Measurements from ENCODE around the gene ABLIM1.

The ABLIM1 gene

DNA sequence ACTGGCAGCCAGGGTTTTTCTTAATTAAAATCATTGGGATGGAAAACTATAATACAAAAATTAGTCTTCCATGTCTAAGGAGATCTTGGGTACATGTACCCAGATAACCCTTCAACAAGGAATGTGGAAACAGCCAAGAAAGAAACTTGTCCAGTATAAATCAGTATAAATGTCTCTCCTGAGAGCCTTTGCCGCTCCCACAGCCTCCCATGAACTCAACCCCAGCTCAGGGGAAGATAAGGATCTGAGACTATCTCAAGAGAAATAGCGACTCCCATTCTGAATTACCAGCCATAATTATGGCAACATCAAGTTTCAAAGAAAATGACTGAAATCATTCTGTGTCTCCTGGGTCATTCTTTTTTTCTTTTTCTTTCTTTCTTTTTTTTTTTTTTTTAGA lies 221.1 kb downstream of the ABLIM1 start:
- no peak for DNase-seq

DNA sequence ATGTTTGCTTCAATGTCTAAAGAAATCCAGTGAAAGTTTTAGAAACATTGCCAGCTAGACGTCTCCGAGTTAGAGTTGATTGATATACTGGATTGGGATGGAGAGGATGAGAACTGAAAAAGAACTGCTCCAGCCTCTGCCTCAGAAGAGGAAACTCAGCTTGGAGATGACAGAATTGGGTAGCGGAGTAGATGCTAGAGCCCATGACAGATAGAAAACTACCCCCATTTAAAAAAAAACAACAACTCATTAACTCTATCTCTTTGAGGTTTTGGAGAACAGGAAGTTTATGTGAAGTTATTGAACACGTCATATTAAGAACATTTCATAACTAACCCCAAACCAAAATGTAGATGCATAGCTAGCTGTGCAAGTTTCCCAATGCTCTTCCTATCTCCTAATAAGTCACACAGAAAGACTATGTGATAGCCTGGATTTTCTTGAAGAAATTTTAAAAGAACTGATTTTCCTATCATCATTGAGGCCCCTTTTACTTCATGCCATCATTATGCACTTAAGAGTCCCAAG lies 225.4 kb downstream of the ABLIM1 start:
- DNase-seq: no peak

DNA sequence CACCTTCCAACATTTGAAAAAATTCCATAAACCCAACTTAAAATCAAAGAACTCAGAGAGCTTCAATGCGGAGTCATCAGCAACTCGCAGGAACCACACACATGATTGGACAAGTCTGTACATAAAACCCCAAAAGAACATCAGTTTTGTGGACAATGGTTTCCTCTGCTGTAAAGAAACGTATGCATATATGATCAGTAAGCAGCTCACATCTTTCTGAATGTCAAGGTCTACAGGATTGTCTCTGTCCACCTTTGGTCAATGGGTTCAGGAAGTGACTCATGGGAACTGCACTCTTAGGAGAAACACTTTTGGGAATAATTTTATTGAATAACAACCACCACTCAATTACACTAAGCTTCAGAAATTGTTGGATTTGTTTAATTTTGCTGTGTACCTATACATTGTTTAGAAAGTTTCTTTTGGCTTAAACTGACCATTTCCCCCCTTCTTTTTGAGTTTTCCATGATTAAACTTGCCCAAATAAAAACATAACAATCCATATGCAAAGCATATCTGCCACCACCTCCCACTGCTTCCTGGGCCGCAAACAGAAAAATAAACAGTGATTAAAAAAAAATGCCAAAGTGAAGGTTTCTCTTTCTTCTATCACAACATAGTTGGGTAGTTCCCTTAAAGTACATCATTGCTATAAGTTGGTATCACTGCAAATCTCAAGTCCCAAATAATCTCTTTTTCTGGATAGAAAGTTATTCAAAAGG lies 226.5 kb downstream of the ABLIM1 start:
- no peak for DNase-seq

DNA sequence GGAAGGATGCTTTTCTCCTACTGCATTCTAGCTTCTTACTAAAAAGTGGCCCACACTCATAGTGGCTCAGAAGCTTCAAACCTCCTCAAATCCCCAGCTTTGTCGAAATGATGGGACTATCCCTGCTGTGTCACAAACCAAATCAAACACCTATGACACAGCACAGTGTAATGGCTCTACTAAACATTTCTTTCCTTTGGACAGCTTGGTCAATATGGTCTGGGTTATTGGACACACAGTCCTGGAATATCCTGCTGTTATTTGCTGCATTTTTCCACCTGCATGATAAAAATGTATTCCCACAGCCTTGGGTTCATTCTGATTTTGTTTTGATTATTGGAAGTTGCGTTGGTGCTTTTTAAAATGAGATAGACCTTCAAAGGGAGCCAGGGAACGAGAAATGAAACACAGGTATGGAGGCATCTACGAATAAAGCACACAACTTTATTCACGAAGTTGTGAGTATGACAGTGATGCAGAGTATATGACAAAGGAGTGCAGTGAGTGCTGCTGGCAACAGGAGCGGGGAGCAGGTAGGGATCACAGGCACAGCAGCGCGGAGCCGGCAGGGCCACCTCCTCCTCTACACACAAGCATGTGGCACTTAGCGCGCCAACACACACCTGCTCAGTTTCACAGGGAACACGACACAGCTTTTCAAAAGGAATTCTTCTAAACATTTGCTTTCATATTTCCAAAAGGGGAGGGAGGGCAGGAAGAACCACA lies 227.2 kb downstream of the ABLIM1 start:
- no peak for DNase-seq

DNA sequence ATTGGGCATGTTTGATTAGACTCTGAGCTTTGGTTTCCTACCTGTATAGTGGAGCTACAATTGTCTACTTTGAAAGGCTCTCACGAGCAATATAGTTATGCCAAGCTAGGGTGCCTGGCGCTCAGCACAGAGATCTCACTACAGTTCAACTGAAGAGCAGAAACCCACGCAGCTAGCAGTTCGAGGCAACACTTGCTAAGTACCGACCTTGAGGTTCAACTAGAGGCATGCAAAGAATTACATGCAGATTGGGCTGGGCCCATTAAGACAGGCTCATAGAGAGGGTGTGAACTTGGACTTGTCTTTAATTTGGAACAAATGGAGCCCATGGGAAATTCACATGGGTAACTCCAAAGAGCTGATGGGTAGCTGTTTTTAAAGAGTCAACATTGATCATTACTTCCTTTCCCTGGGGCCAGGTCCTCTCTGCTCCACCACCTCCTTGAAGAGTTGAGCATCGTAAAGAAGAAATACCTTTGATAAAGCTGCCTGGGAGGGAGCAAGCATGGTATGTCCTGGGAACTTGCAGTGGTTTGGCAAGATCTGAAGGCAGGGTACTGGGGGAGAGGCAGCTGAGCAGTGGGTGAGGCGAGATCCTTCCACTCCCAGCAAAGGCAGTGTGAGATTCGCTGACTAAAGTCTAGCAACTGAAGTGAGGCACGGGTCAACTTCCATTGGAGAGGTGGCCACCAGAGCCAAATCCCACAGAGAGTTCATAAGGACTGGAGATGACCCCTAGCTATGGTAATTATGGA lies 228.3 kb downstream of the ABLIM1 start:
- DNase-seq: no peak

DNA sequence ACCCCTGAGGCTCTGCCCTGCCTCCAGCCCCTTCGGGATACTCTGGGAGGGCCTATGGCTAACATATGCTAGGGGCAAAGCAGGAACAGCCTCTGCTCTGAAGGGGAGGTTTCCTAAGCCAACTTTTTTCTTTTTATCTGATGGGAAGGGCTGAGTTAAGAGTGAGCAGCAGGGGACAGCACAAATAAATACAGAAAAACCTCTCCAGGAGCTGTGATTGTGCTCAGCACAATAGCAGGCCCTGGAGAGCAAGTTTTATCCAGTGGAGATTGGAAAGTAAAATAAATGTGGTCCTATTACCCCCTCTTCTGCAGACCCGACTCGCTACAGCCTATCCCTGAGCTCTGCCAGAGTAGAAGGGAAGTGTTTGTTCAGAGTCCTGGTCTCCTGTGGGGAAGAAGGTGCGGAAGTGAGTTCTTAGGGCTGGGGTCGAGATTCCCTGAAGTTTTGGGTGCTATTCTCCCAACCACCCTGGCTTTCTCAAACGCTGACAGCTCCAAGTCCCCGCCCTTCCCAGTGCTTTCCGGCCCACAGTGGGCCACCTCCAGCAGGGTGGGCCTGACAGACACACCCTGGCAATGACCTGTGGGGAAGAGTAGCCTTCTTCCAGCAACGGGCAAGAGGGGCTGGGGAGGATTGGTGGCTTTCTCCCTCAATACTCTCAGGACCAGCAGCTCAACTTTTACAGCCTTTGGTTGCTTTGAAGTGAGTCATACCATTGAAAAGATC lies 230.8 kb downstream of the ABLIM1 start:
- DNase-seq: no peak

DNA sequence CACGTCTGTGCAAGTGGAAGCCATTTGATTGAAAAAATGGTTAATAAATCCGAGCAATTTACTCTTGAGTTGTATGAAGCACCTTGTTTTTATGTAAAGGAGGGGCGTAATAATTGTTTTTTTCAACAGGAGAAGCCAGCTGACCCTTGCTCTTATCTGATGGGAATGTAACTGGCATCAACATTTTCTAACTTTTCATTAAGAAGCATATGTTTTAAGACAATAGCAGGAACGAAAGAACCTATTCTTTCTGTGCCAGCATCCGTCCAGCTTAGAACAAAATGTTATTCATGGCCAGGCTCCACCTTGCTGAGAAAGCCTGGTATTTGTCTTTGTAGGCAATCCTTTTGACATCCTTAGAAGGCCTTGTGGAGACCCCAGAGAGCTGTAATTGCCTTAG lies 231.6 kb downstream of the ABLIM1 start:
- DNase-seq: no peak

DNA sequence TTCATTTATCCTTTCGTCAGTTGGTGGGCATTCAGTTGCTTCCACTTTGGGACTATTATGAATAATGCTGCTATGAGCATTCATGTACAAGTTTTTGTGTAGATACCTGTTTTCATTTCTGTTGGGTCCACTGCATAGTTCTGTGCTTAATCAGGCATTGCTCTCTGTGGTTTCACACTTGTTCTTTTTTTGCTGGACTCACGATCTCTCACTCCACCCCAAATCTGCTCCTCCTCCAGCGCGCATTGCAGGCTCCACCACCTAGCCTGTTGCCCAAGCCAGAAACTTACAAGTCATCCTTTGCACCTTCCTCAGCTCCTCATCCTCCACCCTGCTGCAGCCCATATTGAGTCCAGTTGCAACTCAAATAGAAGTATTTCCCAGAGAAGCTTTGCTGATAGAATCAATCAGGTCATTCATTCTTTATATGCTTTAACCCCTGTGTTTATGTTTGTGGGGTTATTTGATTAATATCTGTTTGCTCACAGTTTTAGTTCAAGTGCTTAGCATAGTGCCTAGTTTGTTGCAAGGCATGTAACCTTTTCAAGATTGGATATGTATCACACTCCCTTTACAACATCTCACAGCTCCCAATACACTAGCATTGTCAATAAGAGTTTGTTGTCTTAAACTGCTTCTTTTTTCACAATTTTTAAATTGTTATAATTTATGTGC lies 237.1 kb downstream of the ABLIM1 start:
- DNase-seq: no peak

DNA sequence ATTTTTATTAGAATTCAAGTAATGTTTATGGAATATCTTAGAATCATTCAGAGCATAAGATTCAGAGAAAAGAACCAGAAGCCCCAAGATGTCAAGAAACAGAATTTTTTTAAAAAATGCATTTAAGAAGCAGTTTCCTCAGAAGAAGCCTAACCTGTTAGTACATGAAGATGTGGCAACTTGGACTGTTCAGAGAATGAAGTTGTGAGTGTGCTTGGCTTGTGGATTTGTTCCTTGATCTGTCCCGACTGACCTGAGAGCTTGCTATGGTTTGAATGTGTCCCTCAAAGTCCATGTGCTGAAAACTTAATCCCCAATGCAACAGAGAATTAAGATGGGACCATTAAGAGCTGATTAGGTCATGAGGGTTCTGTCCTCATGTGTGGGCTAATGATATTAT lies 240.0 kb downstream of the ABLIM1 start:
- DNase-seq: no peak

DNA sequence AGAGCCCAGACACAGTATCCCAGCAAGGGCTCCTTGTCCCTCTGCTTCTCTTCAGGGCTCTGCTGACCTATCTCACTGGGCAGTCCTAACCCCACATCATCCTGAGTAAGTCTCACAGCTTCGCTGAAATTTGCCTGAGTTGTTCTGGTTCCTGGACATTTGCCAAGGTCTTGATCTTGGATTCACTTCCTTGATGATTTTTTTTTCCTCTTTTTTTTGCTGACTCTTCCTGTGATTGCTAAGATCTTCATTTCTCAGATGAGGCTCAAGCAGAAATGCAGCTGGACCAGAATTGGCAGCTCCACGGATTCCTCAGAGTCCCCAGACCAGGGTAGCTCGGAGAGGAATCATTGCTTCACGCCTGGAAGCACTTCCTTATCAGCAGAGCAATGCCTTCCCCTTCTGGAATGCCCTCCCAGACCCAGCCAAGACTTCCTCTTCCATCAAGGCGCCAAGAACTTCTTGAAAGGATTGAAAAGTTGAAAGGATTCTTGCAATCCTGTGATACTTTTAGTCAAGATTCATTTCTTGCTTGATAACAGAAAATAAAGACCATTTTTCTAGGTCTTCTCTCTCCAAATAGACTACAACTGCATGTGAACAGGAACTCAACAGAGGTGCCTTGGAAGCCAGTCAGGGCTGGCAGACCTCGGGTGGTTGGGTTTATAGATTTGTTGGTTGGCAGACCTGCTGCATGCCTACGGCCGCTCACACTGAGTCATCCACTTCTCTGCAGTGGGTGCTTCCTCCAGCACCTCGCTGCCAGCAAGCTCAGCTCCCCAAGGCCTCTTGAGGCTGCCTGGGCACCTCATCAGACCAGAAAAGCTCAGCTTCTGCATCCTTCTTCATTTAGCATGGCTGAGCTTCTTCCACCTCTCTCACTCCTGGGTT lies 244.9 kb downstream of the ABLIM1 start:
- DNase-seq: no peak

DNA sequence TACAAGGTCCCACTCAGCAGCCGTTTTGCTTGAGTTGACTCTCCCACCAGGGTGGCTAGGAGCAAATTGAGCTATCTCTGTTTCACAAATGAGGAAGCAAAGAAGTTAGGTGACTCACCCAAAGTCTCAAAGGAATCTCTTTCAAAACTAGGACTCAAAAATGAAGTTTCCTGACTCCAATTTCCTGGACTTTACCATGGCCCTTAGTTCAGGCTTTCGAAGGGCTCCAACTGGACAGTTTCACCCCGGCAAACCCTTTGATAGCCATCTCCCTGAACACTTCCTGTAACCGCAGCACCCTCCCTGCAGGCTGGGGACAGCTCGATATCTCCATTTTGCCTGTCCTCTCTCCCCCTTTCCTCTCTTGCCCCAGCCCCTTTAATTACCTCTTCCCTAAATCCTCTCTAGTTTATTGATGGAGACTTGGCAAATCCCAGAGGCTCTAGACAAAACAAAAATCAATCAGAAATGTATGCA lies 249.1 kb downstream of the ABLIM1 start:
- no peak for DNase-seq

DNA sequence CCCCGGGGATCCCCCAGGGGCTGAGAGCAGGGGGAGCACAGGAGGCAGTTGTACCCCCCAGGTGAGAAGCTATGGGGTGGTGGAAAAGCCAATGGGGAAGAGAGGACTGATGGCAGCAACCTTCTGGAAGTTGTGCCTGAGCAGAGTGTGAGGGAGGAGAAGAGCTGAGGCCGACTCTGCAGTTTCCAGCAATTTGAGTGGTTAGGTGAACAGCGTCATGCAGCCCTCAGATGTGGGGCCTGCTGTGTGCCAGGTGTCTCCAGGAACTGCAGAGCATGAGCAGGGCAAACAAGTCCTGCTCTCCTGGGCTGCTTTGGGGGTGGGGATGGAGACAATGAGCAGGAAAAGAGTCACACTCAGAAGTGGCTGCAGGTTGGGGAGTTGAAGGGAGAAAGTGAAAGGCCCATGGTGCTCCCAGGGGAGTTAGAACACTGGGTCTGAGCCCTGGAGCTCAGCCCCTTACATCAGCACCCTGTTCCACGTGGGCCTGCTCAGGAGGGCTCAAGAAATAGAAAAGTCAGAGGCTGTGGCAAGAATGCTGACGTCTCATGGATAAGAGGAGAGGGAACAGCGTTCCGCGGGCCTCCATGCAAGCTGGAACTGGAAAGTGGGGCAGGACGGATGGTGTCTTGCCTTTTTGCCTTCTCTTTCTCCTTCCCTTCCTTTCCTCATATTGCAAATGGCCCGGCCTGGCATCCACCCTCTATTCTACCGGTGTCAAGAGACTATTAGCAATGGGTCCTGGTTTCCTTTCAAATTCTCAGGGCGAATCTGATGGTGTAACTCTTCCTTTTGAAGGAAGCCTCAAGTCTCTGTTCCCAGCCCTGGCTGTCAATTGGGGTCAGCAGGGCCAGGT lies 249.7 kb downstream of the ABLIM1 start:
- DNase-seq: no peak

DNA sequence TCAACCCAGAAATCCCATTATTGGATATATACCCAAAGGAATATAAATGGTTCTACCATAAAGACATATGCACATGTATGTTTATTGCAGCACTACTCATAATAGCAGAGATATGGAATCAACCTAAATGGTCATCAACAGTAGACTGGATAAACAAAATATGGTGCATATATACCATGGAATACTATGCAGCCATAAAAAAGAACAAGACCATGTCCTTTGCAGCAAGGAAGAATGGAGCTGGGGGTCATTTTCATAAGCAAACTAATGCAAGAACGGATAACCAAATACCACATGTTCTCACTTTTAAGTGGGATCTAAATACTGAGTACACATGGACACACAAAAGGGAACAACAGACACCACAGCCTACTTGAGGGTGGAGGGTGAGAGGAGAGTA lies 251.6 kb downstream of the ABLIM1 start:
- DNase-seq: no peak

DNA sequence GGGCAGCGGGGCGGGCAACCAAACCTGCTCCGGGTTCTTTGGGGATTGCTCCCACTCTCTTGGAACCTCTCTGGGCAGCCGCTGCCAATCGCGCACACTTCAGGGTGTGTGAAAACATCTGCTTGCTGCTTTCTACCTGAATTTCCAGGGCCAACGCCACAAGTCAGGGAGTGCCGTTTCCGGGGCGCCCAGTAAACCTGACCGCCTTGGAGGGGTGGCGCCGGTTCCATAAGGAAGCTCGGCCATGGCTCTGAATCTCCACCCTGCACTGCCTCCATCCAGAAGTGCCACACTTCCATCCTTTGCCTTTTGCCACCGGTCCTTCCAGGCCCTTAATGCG lies 253.1 kb downstream of the ABLIM1 start:
- no peak for DNase-seq

DNA sequence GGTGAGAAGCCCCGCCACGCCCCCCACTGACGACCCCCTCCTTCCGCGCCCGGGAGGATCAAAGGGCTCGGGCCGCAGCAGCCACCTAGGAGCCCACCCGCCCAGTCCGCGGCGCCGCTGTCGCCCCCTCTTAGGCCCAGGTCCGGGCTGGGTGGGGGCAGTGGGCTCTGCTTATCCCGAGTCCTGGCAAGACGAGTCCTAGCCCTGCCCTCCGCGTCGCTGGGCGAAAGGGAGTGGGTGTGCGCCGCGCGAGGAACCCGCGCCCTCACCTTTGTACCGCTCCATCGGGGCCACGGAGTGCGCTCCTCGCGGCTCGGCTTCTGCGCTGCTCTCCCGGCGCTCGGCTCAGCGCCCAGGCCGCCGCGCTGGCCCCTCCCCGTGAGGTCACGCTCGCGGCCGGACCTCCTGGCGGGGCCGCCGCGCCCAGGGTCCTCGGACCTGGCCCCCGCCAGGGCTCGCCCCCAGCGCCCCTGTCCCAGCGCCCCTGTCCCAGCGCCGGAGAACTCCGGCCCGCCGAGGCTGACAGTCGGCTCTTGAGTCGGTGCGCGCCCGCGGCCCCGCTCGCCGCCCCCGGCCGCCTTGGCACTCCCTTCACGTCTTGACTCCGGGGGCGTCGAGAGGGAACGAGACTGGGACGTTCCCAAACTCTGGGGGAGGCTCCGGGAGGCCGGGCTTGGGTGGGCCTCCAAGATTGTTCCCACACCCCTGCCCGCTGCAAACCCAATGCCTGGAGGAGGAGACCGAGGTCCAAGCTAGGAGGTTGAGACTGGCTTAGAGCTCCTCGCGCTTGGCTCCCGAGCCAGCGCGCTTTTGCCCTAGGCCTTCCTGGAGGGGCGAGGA lies 253.7 kb downstream of the ABLIM1 start, which contains the start of gene AFAP1L2:
AFAP1L2 (minus strand) TSS at position 332 of the 840 bp plus-strand sequence; CDS start at position 285, 47 bp downstream.
- no peak for DNase-seq

DNA sequence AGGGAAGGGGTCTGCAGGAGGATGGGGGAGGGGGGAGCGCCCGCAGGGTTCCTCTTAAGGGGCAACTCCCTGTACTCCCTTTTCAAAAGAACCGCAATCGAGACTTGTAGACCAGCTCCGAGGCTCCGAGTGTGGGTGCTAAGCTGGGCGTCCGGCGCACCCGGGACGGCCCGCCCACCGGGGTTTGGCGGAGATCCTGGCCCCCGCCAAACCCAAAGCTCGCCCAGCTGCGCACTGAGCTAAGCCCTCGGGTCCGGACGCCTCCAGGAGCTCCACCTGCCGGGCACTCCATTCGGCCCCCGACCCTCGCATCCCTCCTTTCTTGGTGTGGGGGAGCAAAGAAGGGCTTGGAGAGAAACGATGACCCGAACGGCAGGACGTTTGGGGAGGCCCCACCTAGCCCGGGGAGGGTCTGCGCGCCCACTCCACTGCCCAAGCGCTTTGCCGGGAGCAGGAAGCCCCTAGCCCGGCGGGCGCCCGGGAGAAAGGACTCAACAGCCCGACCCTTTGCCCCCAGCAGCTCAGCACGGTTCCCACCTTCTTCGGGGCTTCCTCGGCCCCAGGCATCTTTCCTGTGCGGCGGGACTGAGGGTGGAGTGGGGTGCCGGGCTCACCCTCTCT lies 254.4 kb downstream of the ABLIM1 start:
- no peak for DNase-seq

DNA sequence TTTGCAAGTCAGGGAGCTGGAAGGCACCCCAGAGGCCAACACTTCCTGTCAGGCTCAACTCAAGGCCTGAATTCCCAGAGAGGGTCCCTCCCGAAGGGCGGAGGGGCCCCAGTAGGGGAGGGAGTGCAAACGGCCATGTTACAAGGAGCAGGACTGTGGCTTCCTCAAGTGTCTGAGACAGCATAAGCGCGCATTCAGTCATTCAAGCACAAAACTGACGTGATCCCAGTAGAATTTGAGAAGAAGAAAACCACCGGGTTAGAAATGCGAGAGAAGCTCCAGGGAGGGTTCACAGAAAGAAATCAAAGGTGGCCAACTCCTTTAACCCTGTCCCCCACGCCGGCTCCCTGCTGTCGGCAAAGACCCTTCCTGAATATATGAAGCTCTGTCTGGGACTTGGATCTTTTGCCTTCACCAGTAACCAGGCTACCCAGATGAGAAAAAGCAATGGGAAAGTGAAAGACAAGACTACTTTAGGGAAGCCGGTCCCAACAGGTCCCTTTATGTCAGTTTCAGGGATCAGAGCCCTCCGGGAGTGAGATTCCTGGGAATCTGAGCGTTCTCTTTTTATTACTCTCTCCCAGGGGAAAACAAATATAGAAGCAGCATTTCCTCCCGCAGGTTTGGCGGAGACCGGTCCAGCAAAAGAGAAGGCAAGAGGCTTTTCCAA lies 255.1 kb downstream of the ABLIM1 start:
- DNase-seq: no peak

DNA sequence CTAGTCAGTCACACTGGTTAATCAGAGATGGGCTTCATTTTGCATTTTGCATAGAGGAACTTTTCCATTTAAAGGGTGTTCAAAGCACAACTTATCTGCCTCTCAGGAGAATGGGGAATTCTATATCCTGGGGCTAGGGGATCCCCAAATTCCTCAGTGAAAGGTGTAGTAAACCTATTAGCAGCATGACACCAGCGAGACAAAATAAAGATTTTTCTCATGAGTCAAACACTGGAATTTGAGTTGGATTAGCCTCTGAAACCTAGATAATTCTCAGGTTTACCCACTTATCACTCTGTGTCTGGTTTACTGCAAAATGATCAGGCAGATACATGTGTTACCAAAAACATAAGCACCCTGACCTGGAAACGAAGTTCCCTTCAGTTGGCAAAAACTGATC lies 255.8 kb downstream of the ABLIM1 start:
- DNase-seq: no peak
